ENCODE data around the gene KDM4C.

KDM4C gene

DNA sequence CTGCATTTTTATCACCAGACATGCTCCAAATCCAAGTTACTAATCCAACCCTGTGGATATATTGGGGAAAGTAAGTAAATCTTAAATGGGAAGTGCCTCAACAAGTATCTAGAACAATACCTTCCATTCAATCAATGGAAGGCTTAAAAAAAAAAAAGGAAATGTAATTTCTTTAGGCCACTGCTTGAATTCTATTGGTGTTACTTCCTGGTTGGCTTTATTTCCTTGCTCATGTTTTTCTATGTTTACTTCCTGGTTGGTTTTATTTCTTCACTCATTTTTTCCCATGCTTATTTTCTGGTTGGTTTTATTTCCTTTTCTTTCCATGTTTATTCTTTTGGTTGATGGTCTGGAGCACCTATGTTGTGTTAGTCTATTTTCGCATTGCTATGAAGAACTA lies 363.9 kb downstream of the KDM4C start:
- H3K27me3 ChIP-seq (ENCODE audit: control insufficient read depth, insufficient read depth, low read length), result no peaks in the 10 kb centered on the region
- H3K36me3 ChIP-seq (ENCODE audit: control insufficient read depth, insufficient read depth, low read length), result no peaks in the 10 kb centered on the region
- TF ChIP-seq, protein P1, sequence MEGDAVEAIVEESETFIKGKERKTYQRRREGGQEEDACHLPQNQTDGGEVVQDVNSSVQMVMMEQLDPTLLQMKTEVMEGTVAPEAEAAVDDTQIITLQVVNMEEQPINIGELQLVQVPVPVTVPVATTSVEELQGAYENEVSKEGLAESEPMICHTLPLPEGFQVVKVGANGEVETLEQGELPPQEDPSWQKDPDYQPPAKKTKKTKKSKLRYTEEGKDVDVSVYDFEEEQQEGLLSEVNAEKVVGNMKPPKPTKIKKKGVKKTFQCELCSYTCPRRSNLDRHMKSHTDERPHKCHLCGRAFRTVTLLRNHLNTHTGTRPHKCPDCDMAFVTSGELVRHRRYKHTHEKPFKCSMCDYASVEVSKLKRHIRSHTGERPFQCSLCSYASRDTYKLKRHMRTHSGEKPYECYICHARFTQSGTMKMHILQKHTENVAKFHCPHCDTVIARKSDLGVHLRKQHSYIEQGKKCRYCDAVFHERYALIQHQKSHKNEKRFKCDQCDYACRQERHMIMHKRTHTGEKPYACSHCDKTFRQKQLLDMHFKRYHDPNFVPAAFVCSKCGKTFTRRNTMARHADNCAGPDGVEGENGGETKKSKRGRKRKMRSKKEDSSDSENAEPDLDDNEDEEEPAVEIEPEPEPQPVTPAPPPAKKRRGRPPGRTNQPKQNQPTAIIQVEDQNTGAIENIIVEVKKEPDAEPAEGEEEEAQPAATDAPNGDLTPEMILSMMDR (IDR thresholded peaks at IDR 0.05), result no peak
- H3K9me3 ChIP-seq (ENCODE audit: control insufficient read depth, low read length), result no peaks in the 10 kb centered on the region
- no peak overlapping the region for H3K9ac ChIP-seq
- no peak overlapping the region for H3K27ac ChIP-seq
- no peaks in the 10 kb centered on the region for H3K4me1 ChIP-seq
- no peaks in the 10 kb centered on the region for H3K79me2 ChIP-seq
- H3K4me2 ChIP-seq (ENCODE audit: low read length), result no peak overlapping the region
- H2AFZ ChIP-seq, result no peak overlapping the region
- no peak overlapping the region for H3K4me3 ChIP-seq (ENCODE audit: low read depth, low read length)

DNA sequence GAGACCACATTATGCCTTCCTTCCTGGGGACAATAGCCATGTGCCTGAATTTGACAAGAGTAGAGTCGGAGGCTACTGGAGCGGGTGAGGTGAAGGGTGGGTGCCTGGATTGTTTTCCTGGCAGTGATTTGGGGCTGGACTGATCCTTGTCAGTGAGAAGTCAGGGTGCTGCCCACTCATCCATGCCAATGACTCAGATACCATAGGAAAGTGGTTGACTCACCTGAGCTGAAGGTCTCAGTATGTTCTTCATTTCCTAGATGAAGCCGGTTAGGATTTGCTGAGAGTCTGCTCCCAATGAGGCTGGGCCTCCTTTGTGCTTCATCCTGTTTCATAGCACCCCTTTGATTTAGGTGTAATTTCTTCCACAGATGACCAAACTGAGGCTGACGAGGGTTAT lies 366.0 kb downstream of the KDM4C start:
- TF ChIP-seq, protein P1 (IDR thresholded peaks at IDR 0.05), result no peak
- Histone ChIP-seq H2AFZ (no peak overlapping the region), H3K9me3 (ENCODE audit: control insufficient read depth, low read length) (no peaks in the 10 kb centered on the region), H3K79me2 (no peaks in the 10 kb centered on the region), H3K27ac (no peak overlapping the region), H3K36me3 (ENCODE audit: control insufficient read depth, insufficient read depth, low read length) (no peaks in the 10 kb centered on the region), H3K9ac (no peak overlapping the region), H3K4me1 (no peaks in the 10 kb centered on the region), H3K4me2 (ENCODE audit: low read length) (no peak overlapping the region), H3K4me3 (ENCODE audit: low read depth, low read length) (no peak overlapping the region), H3K27me3 (ENCODE audit: control insufficient read depth, insufficient read depth, low read length) (no peaks in the 10 kb centered on the region)

DNA sequence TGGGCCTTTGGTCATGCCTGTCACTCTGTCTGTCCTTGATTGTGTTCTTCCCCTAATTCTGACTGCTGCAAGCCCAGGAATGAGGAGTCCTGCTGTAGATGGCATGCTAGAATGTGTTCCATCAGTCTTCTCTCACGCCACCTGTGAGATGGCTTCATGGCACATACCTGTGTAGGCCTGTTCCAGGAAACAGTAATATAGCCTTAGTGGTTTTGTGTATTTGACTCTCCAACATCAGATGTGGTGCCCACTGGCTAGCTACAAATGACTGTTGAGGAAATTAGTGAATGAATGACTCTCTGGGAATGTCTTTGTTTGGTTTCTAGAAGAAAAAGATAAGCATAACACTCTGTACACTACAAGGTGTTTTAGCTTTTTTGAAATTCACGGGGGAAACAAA lies 367.5 kb downstream of the KDM4C start:
- no peaks in the 10 kb centered on the region for H3K79me2 ChIP-seq
- H3K4me3 ChIP-seq (ENCODE audit: low read depth, low read length), result no peak overlapping the region

DNA sequence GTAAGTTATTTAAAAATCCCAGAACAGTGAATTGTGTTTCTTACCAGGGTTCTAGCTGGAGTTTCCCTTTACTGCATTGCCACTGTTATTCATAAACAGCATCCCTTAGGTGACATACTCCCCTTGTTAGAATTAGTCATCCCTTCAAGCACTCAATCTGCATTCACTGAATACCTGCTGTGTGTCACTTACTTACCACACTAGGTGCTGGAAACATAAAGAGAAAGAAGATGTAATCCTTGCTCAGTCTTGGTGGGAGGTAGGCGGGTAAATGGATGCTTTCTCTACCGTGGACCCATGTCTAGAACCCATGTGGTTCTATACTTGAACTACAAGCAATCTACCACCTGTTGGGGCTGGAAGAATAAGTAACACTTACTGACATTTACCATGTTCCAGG lies 371.6 kb downstream of the KDM4C start:
- no peaks in the 10 kb centered on the region for H3K9me3 ChIP-seq (ENCODE audit: control insufficient read depth, low read length)
- TF ChIP-seq, protein P1 (IDR thresholded peaks at IDR 0.05), result no peak
- no peaks in the 10 kb centered on the region for H3K27me3 ChIP-seq (ENCODE audit: control insufficient read depth, insufficient read depth, low read length)
- no peak overlapping the region for H3K4me2 ChIP-seq (ENCODE audit: low read length)
- no peak overlapping the region for H3K27ac ChIP-seq
- no peak overlapping the region for H2AFZ ChIP-seq
- H3K79me2 ChIP-seq, result no peaks in the 10 kb centered on the region
- H3K9ac ChIP-seq, result no peak overlapping the region
- H3K4me1 ChIP-seq, result no peaks in the 10 kb centered on the region
- H3K4me3 ChIP-seq (ENCODE audit: low read depth, low read length), result no peak overlapping the region
- no peaks in the 10 kb centered on the region for H3K36me3 ChIP-seq (ENCODE audit: control insufficient read depth, insufficient read depth, low read length)

More for the DNA sequence above, 367.5 kb downstream of the KDM4C start:
- H3K4me1 ChIP-seq, result no peaks in the 10 kb centered on the region
- no peak overlapping the region for H3K9ac ChIP-seq
- H3K36me3 ChIP-seq (ENCODE audit: control insufficient read depth, insufficient read depth, low read length), result no peaks in the 10 kb centered on the region
- no peak overlapping the region for H2AFZ ChIP-seq
- no peaks in the 10 kb centered on the region for H3K27me3 ChIP-seq (ENCODE audit: control insufficient read depth, insufficient read depth, low read length)
- H3K9me3 ChIP-seq (ENCODE audit: control insufficient read depth, low read length), result no peaks in the 10 kb centered on the region
- H3K4me2 ChIP-seq (ENCODE audit: low read length), result no peak overlapping the region
- TF ChIP-seq, protein P1 (IDR thresholded peaks at IDR 0.05), result no peak
- H3K27ac ChIP-seq, result no peak overlapping the region

DNA sequence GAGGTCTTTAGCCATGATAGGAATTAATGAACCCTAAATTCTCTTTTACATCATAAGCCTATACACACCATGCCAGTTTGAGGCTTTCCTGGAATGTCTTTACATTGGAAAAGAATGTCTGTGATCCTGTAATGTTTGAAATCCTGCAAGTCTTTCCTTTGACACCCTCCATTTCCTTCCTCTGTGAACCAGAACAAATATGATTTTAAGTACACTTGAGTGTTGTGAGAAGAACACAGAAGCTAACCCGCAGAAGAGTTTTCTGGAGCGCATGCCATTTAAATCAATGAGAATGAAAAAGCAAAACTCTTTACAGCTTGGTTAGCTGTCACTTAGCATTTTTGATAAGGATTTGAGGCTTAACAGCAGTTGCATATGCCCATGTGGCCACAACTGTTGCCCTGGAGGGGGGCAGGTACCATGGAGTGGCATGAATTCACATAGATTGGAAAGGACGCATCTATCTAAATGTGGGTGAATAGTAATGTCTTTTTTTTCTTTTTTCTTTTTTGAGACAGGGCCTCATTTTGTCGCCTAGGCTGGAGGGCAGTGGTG lies 372.6 kb downstream of the KDM4C start:
- TF ChIP-seq, protein P1 (IDR thresholded peaks at IDR 0.05), result no peak
- H3K4me3 ChIP-seq (ENCODE audit: low read depth, low read length), result no peak overlapping the region
- H3K4me2 ChIP-seq (ENCODE audit: low read length), result no peak overlapping the region
- H3K9ac ChIP-seq, result no peak overlapping the region
- no peak overlapping the region for H2AFZ ChIP-seq
- H3K27ac ChIP-seq, result no peak overlapping the region
- no peaks in the 10 kb centered on the region for H3K9me3 ChIP-seq (ENCODE audit: control insufficient read depth, low read length)
- no peaks in the 10 kb centered on the region for H3K36me3 ChIP-seq (ENCODE audit: control insufficient read depth, insufficient read depth, low read length)
- H3K27me3 ChIP-seq (ENCODE audit: control insufficient read depth, insufficient read depth, low read length), result no peaks in the 10 kb centered on the region
- no peaks in the 10 kb centered on the region for H3K79me2 ChIP-seq
- no peaks in the 10 kb centered on the region for H3K4me1 ChIP-seq

Data from parathyroid adenoma (tissue), 2 donors.